ENCODE measurements around the gene HS6ST3. TPM values are rescaled to one million over a fixed set of nuclear protein-coding genes. Genes with fewer than 3 reads are reported as not detected.

Gene HS6ST3
- total and polyA plus RNA-seq, 2 donors (not counting 3 experiments of a cell fraction or from before 2014, with no cell fraction given) = 0.03 to 0.15 TPM

DNA sequence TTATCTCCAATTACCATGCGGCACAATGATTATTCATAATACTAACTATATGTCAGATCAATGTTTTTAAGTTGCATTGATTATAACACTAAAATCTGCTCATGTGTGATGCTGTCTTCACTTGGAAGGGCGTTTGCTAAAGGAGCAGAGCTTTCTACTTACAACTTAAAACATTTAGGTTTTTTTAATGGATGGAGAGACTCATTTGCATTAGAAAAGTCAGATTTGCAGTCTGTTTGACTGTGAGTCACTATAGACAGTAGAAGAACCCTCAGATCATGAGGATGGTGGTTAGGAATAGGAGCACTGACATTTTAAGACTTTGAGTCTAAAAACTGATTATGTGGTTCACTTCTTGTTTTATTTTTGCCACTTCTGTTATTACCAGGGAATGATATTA, 364.6 kb downstream of the HS6ST3 start:
- no peak for DNase-seq (ENCODE audit: low read depth, low spot score)
- Histone ChIP-seq H4K20me1 (replicated peaks; ENCODE audit: control insufficient read depth, extremely low read depth, insufficient read depth, low read length) (no peaks in the 10 kb centered on the region), H3K27me3 (ENCODE audit: control insufficient read depth in 2 of 2, insufficient read depth in 2 of 2, low read length in 2 of 2) (no peaks in the 10 kb centered on the region), H3K4me1 (ENCODE audit: control insufficient read depth, extremely low read depth, insufficient read depth, low read length) (no peaks in the 10 kb centered on the region), H3K9ac (replicated peaks; ENCODE audit: extremely low read depth, insufficient read depth, low read length) (no peak overlapping the region), H2AFZ (ENCODE audit: low read depth, low read length) (no peak overlapping the region), H3K4me2 (ENCODE audit: insufficient read depth, low read length) (no peak overlapping the region), H3K36me3 (ENCODE audit: control insufficient read depth in 2 of 2, extremely low read depth in 1 of 2, insufficient read depth in 2 of 2, low read length in 2 of 2) (no peaks in the 10 kb centered on the region), H3K4me3 (replicated peaks in 1 of 3; ENCODE audit: insufficient read depth in 1 of 3, low read depth in 1 of 3, low read length in 3 of 3) (no peak overlapping the region), H3K9me1 (replicated peaks; ENCODE audit: control insufficient read depth, extremely low read depth, insufficient read depth, low read length) (no peaks in the 10 kb centered on the region), H3K27ac (ENCODE audit: insufficient read depth, low read depth, low read length) (no peak overlapping the region), H3K9me3 (replicated peaks; ENCODE audit: control insufficient read depth, insufficient read depth, low read length) (no peaks in the 10 kb centered on the region), H3K79me2 (ENCODE audit: control insufficient read depth, insufficient read depth, low read length) (no peaks in the 10 kb centered on the region)
- dilution Hi-C loops (cut with MboI; ENCODE audit: extremely low pct_ligation_motif_present, low sequenced_read_pairs) (no loop called here), intact Hi-C loops (cut with micrococcal nuclease) (no loop called here)
- TF ChIP-seq POLR2A (IDR thresholded peaks at IDR 0.05; ENCODE audit: low read depth, low read length) (no peak), MAX (IDR thresholded peaks at IDR 0.05; ENCODE audit: insufficient read depth, insufficient read length) (no peak), GATA2 (IDR thresholded peaks at IDR 0.05; ENCODE audit: insufficient read depth, insufficient read length, low read depth, low read length) (no peak), FOS (IDR thresholded peaks at IDR 0.05; ENCODE audit: borderline replicate concordance, insufficient read depth, low read length) (no peak), JUN (IDR thresholded peaks at IDR 0.05; ENCODE audit: borderline replicate concordance, insufficient read depth, insufficient read length, low read depth) (no peak), POLR2AphosphoS5 (IDR thresholded peaks at IDR 0.05; ENCODE audit: insufficient read depth, low read depth, low read length) (no peak), MYC (IDR thresholded peaks at IDR 0.05; ENCODE audit: low read depth, low read length) (no peak), EZH2 (IDR thresholded peaks at IDR 0.05; ENCODE audit: borderline replicate concordance, low read depth, low read length, severe bottlenecking) (no peak)
- TF ChIP-seq, protein P1, sequence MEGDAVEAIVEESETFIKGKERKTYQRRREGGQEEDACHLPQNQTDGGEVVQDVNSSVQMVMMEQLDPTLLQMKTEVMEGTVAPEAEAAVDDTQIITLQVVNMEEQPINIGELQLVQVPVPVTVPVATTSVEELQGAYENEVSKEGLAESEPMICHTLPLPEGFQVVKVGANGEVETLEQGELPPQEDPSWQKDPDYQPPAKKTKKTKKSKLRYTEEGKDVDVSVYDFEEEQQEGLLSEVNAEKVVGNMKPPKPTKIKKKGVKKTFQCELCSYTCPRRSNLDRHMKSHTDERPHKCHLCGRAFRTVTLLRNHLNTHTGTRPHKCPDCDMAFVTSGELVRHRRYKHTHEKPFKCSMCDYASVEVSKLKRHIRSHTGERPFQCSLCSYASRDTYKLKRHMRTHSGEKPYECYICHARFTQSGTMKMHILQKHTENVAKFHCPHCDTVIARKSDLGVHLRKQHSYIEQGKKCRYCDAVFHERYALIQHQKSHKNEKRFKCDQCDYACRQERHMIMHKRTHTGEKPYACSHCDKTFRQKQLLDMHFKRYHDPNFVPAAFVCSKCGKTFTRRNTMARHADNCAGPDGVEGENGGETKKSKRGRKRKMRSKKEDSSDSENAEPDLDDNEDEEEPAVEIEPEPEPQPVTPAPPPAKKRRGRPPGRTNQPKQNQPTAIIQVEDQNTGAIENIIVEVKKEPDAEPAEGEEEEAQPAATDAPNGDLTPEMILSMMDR (IDR thresholded peaks at IDR 0.05; ENCODE audit: extremely low read depth in 1 of 2, insufficient read depth in 1 of 2, low read depth in 1 of 2, low read length in 2 of 2) = no peak
- BruUV-seq (replicated peaks) = no TSS peak
- ChIA-PET CTCF (no interaction called here), POLR2A (no interaction called here)
- no peak for FAIRE-seq

Data from endothelial cell of umbilical vein (primary cell).